ENCODE results near the gene PCDHGB3. TPM values are rescaled to one million over a fixed set of nuclear protein-coding genes. Genes with fewer than 3 reads are reported as not detected.

PCDHGB3 gene
- total and polyA plus RNA-seq, 2 donors (not counting 1 experiment from before 2014, with no cell fraction given), result 0.52 to 3.8 TPM

DNA sequence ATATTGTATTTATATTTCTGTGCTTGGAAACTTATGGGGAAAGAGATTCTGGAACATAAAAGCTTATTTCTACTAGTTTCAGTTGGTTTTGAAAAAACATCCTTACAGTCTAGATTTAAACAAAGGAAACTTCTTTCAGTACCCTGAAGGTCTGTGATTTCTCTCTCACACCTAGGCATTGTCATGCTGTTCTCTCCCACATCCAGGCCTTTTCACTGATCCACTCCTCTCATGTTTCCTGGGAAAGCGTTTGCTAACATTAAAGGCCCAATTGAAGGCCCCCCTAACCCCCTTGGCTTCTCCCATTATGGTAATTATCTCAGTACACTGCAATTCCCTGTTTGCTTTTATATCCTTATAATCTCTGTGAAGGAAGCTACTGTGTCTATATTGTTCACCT, 27.3 kb upstream of the PCDHGB3 start:
- Histone ChIP-seq H3K27ac (ENCODE audit: low read length in 2 of 2) (no peak overlapping the region), H3K27me3 (replicated peaks in 1 of 4; ENCODE audit: control extremely low read depth in 1 of 4, control insufficient read depth in 3 of 4, insufficient read depth in 4 of 4, low read length in 3 of 4) (peaks cover 0 to 59% (median 32%) of the 10 kb centered on the region in 4 experiments), H3K9ac (ENCODE audit: low read length) (no peak overlapping the region), H3K79me2 (ENCODE audit: control insufficient read depth, insufficient read depth, low read length) (no peaks in the 10 kb centered on the region), H4K20me1 (ENCODE audit: control insufficient read depth, insufficient read depth, low read length, poor library complexity, severe bottlenecking) (no peaks in the 10 kb centered on the region), H3K36me3 (replicated peaks in 1 of 2; ENCODE audit: control extremely low read depth in 1 of 2, control insufficient read depth in 1 of 2, extremely low read depth in 1 of 2, insufficient read depth in 2 of 2, low read length in 1 of 2) (no peaks in the 10 kb centered on the region), H3K9me3 (ENCODE audit: control extremely low read depth in 1 of 3, control insufficient read depth in 2 of 3, insufficient read depth in 1 of 3, low read length in 2 of 3) (peaks cover 0 to 59% (median 46%) of the 10 kb centered on the region in 3 donors), H3K4me3 (ENCODE audit: control extremely low read depth in 1 of 5, extremely low read depth in 1 of 5, insufficient read depth in 1 of 5, low read depth in 2 of 5, low read length in 4 of 5) (no peak overlapping the region), H3K4me2 (replicated peaks; ENCODE audit: low read depth, low read length, poor library complexity, severe bottlenecking) (no peak overlapping the region), H3K4me1 (ENCODE audit: control insufficient read depth in 2 of 2, insufficient read depth in 2 of 2, low read length in 2 of 2) (peaks cover 0 to 5% of the 10 kb centered on the region in 2 donors), H2AFZ (ENCODE audit: insufficient read depth, low read depth, low read length, poor library complexity, severe bottlenecking) (no peak overlapping the region)
- H3K4me3 Mint-ChIP-seq, result no peak overlapping the region
- no peak for TF ChIP-seq EZH2 (IDR thresholded peaks at IDR 0.05; ENCODE audit: borderline replicate concordance, insufficient read depth, low read depth, low read length, poor library complexity, severe bottlenecking)
- TF ChIP-seq, protein P1, sequence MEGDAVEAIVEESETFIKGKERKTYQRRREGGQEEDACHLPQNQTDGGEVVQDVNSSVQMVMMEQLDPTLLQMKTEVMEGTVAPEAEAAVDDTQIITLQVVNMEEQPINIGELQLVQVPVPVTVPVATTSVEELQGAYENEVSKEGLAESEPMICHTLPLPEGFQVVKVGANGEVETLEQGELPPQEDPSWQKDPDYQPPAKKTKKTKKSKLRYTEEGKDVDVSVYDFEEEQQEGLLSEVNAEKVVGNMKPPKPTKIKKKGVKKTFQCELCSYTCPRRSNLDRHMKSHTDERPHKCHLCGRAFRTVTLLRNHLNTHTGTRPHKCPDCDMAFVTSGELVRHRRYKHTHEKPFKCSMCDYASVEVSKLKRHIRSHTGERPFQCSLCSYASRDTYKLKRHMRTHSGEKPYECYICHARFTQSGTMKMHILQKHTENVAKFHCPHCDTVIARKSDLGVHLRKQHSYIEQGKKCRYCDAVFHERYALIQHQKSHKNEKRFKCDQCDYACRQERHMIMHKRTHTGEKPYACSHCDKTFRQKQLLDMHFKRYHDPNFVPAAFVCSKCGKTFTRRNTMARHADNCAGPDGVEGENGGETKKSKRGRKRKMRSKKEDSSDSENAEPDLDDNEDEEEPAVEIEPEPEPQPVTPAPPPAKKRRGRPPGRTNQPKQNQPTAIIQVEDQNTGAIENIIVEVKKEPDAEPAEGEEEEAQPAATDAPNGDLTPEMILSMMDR (IDR thresholded peaks at IDR 0.05), result no peak
- H3K27me3 Mint-ChIP-seq, result peaks cover 56% of the 10 kb centered on the region
- H3K27ac Mint-ChIP-seq, result no peak overlapping the region
- no peak for ATAC-seq (ENCODE audit: low read depth)
- peaks cover 12% of the 10 kb centered on the region for H3K9me3 Mint-ChIP-seq (ENCODE audit: insufficient read depth)
- ChIA-PET POLR2A (no interaction called here), CTCF (no interaction called here)
- no peak for DNase-seq
- intact Hi-C loops (cut with micrococcal nuclease), result no loop called here
- no CpG with 5 or more reads among the region's 1 CpG for WGBS (ENCODE audit: insufficient coverage)
- no peaks in the 10 kb centered on the region for H3K4me1 Mint-ChIP-seq

DNA sequence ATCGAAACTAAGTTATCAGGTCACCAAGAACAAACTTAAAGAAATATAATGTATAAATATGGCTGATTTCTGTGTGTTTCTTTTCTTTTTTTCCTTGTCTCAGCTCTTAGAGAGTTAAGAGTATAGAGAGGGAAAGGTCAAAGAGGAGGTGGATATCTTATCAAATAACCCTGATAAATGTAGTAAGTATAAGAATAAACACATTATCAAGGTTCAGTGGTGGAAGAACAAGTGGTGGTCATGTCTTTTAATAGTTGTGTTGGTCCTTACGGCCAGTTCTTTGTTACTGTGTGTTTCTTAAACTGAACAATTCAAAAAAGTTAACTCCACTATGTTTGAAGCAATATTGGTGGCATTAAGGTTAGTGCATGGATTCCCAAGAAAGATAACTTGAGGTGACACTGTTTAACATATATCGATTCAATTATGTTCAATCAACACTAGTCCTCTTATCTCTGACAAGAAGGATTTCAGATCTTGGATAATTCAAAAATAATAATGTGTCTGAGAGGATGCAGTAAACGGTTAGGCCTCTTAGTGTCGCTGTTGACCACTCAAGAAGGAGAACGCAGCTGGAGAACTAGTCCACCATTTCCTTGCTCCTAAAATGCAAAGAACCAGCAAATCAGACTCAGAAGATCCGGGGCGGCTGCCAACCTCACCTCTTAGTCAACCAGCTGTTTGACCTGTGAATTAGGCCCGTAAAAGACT, 26.6 kb upstream of the PCDHGB3 start, which contains the start of gene PCDHGA3:
PCDHGA3 (plus strand) TSS at position 588 of the 711 bp plus-strand sequence. CDS start 205 bp downstream, outside the sequence.
- Mint-ChIP-seq H3K4me1 (no peaks in the 10 kb centered on the region), H3K27ac (no peak within 1 kb of the TSS), H3K9me3 (ENCODE audit: insufficient read depth) (peaks cover 8% of the 10 kb centered on the region), H3K4me3 (peak within 1 kb of the TSS; percentile 41), H3K27me3 (peaks cover 54% of the 10 kb centered on the region)
- H4K20me1 ChIP-seq (ENCODE audit: control insufficient read depth, insufficient read depth, low read length, poor library complexity, severe bottlenecking), result no peaks in the 10 kb centered on the region
- peaks cover 0 to 5% of the 10 kb centered on the region in 2 donors for H3K4me1 ChIP-seq (ENCODE audit: control insufficient read depth in 2 of 2, insufficient read depth in 2 of 2, low read length in 2 of 2)
- peaks cover 0 to 59% (median 44%) of the 10 kb centered on the region in 3 donors for H3K9me3 ChIP-seq (ENCODE audit: control extremely low read depth in 1 of 3, control insufficient read depth in 2 of 3, insufficient read depth in 1 of 3, low read length in 2 of 3)
- POLR2A ChIA-PET, result no interaction called here
- peaks cover 0 to 57% (median 29%) of the 10 kb centered on the region in 4 experiments for H3K27me3 ChIP-seq (replicated peaks in 1 of 4; ENCODE audit: control extremely low read depth in 1 of 4, control insufficient read depth in 3 of 4, insufficient read depth in 4 of 4, low read length in 3 of 4)
- ATAC-seq (ENCODE audit: low read depth) (no peak), DNase-seq (no peak)
- H3K4me2 ChIP-seq (replicated peaks; ENCODE audit: low read depth, low read length, poor library complexity, severe bottlenecking), result peak within 1 kb of the TSS; percentile 5
- no peak within 1 kb of the TSS for H3K9ac ChIP-seq (ENCODE audit: low read length)
- 45% methylated on average over 1 of the region's 9 CpGs for WGBS (ENCODE audit: insufficient coverage)
- intact Hi-C loops (cut with micrococcal nuclease), result no loop called here
- H3K27ac ChIP-seq (ENCODE audit: low read length in 2 of 2), result no peak within 1 kb of the TSS
- H3K79me2 ChIP-seq (ENCODE audit: control insufficient read depth, insufficient read depth, low read length), result no peaks in the 10 kb centered on the region
- H2AFZ ChIP-seq (ENCODE audit: insufficient read depth, low read depth, low read length, poor library complexity, severe bottlenecking), result no peak within 1 kb of the TSS
- TF ChIP-seq, protein P1 (IDR thresholded peaks at IDR 0.05), result peak; percentile 16
- TF ChIP-seq EZH2 (IDR thresholded peaks at IDR 0.05; ENCODE audit: borderline replicate concordance, insufficient read depth, low read depth, low read length, poor library complexity, severe bottlenecking), result no peak
- no peaks in the 10 kb centered on the region for H3K36me3 ChIP-seq (replicated peaks in 1 of 2; ENCODE audit: control extremely low read depth in 1 of 2, control insufficient read depth in 1 of 2, extremely low read depth in 1 of 2, insufficient read depth in 2 of 2, low read length in 1 of 2)
- CTCF ChIA-PET, result interaction anchor here (1.6 to 1.7 kb wide), 2 partner anchors 14 to 23 kb away, joined by 5 read pairs; partner anchors contain the start of genes PCDHGA1 and TAF7
- no peak within 1 kb of the TSS for H3K4me3 ChIP-seq (ENCODE audit: control extremely low read depth in 1 of 5, extremely low read depth in 1 of 5, insufficient read depth in 1 of 5, low read depth in 2 of 5, low read length in 4 of 5)
